Smooth muscle cell (in vitro differentiated cells): ENCODE data around the gene ULK4. TPM values are rescaled to one million over a fixed set of nuclear protein-coding genes. Genes with fewer than 3 reads are reported as not detected.

Experiments used
- DNase-seq: peaks from one replicate; lab custom pipeline; 2025; ENCODE audit not compliant: unreplicated experiment; lab: John Stamatoyannopoulos, UW
- H2AFZ ChIP-seq: fragments of 200-600 bp; sonication (generic); 2 replicates; pipeline ENCODE4 v1.6.0; 2016; ENCODE audit warnings: antibody characterized with exemption, low read depth, mild to moderate bottlenecking
- H3F3A ChIP-seq: fragments of 200-600 bp; sonication (generic); 2 replicates; pipeline ENCODE4 v1.6.0; 2017; ENCODE audit warnings: antibody characterized with exemption, low read depth
- H3K27ac ChIP-seq: fragments of 200-600 bp; sonication (generic); 2 replicates; pipeline ENCODE4 v1.5.1; 2016; ENCODE audit warnings: low read depth, mild to moderate bottlenecking
- H3K27me3 ChIP-seq: fragments of 200-600 bp; sonication (generic); 2 replicates; pipeline ENCODE4 v1.6.1; 2016; ENCODE audit warnings: low read depth, mild to moderate bottlenecking
- H3K36me3 ChIP-seq: fragments of 200-600 bp; sonication (generic); 2 replicates; pipeline ENCODE4 v1.5.1; 2016; ENCODE audit warnings: low read depth
- H3K4me1 ChIP-seq: fragments of 200-600 bp; sonication (generic); 2 replicates; pipeline ENCODE4 v1.5.1; 2016; ENCODE audit warnings: low read depth
- H3K4me2 ChIP-seq: fragments of 200-600 bp; sonication (generic); 2 replicates; pipeline ENCODE4 v1.6.0; 2016; ENCODE audit warnings: mild to moderate bottlenecking
- H3K4me3 ChIP-seq: fragments of 200-600 bp; sonication (generic); 2 replicates; pipeline ENCODE4 v1.5.1; 2016; ENCODE audit warnings: mild to moderate bottlenecking
- H3K79me2 ChIP-seq: fragments of 200-600 bp; sonication (generic); 2 replicates; pipeline ENCODE4 v1.6.0; 2016; ENCODE audit warnings: low read depth, mild to moderate bottlenecking
- H3K9ac ChIP-seq: fragments of 200-600 bp; sonication (generic); 2 replicates; pipeline ENCODE4 v1.6.0; 2016; ENCODE audit warnings: low read depth
- H3K9me3 ChIP-seq: fragments of 200-600 bp; sonication (generic); replicated peaks from 2 replicates; pipeline ENCODE4 v1.5.1; 2016; ENCODE audit warnings: low read depth
- H4K20me1 ChIP-seq: fragments of 200-600 bp; sonication (generic); 2 replicates; pipeline ENCODE4 v1.6.0; 2016; ENCODE audit warnings: low read depth
- CTCF ChIP-seq: fragments of 200-600 bp; sonication (generic); IDR thresholded peaks from 2 replicates; pipeline ENCODE4 v1.5.1; 2017; ENCODE audit warnings: borderline replicate concordance, mild to moderate bottlenecking, antibody characterized with exemption; ENCODE audit not compliant: insufficient read depth, poor library complexity, severe bottlenecking
- WGBS: methylation state at CpG from one replicate; pipeline ENCODE4 v1.1.7; 2016; ENCODE audit warnings: low lambda C conversion rate; 5-methylcytosine and 5-hydroxymethylcytosine counted together
- polyA plus RNA-seq: library from polyadenylated mRNA; unstranded; fragments of >200 nt; fragmentation: Nextera tagmentation; extraction: Ambion mirVana; gene quantifications from 2 replicates; pipeline ENCODE4 v1.2.1, GENCODE V29; 2016
- total RNA-seq: library from RNA; depleted of rRNA; stranded (reverse); fragments of >200 nt; gene quantifications from 2 replicates; pipeline ENCODE4 v1.2.3, GENCODE V29; 2014

Gene ULK4
- total and polyA plus RNA-seq, 2 experiments from 2014 or later = 4.3 to 14.2 TPM

- Histone ChIP-seq H3K9me3 (no peaks in the 10 kb centered on the region), H3K27ac (no peak overlapping the region), H4K20me1 (no peaks in the 10 kb centered on the region), H2AFZ (no peak overlapping the region), H3K9ac (no peak overlapping the region), H3K36me3 (no peaks in the 10 kb centered on the region), H3K4me1 (no peaks in the 10 kb centered on the region), H3K79me2 (no peaks in the 10 kb centered on the region), H3K27me3 (no peaks in the 10 kb centered on the region), H3F3A (no peaks in the 10 kb centered on the region), H3K4me3 (no peak overlapping the region), H3K4me2 (no peak overlapping the region)
- no peak for TF ChIP-seq CTCF
- DNase-seq = no peak
- 96% methylated on average over 4 of the region's 4 CpGs for WGBS
Observed at GRCh38 chr3:41485484-41485883, 476.4 kb downstream of the ULK4 start.

- no peaks in the 10 kb centered on the region for H3F3A ChIP-seq
- no peak overlapping the region for H2AFZ ChIP-seq
- H3K79me2 ChIP-seq = no peaks in the 10 kb centered on the region
- H3K9ac ChIP-seq = no peak overlapping the region
- H3K4me2 ChIP-seq = no peak overlapping the region
- H3K27ac ChIP-seq = no peak overlapping the region
- H3K9me3 ChIP-seq = no peaks in the 10 kb centered on the region
- TF ChIP-seq CTCF = no peak
- no peak overlapping the region for H3K4me3 ChIP-seq
- no peaks in the 10 kb centered on the region for H3K36me3 ChIP-seq
- no peaks in the 10 kb centered on the region for H3K4me1 ChIP-seq
- no peaks in the 10 kb centered on the region for H4K20me1 ChIP-seq
- DNase-seq = no peak
- WGBS = 92% methylated on average over 2 of the region's 2 CpGs
- H3K27me3 ChIP-seq = no peaks in the 10 kb centered on the region
Observed at GRCh38 chr3:41482134-41482533, 479.8 kb downstream of the ULK4 start.

- WGBS = 90% methylated on average over 1 of the region's 1 CpG
- Histone ChIP-seq H4K20me1 (no peaks in the 10 kb centered on the region), H3K4me2 (no peak overlapping the region), H3K27ac (no peak overlapping the region), H3F3A (no peaks in the 10 kb centered on the region), H3K27me3 (no peaks in the 10 kb centered on the region), H2AFZ (no peak overlapping the region), H3K4me3 (no peak overlapping the region), H3K4me1 (no peaks in the 10 kb centered on the region), H3K9me3 (peaks cover 5% of the 10 kb centered on the region), H3K9ac (no peak overlapping the region), H3K79me2 (no peaks in the 10 kb centered on the region), H3K36me3 (no peaks in the 10 kb centered on the region)
- TF ChIP-seq CTCF = no peak
- DNase-seq = no peak
Observed at GRCh38 chr3:41478278-41478677, 483.6 kb downstream of the ULK4 start.

GRCh38 chr3:41477399-41478014 is 484.4 kb downstream of the ULK4 start:
- H2AFZ ChIP-seq = no peak overlapping the region
- no peak for DNase-seq
- no peaks in the 10 kb centered on the region for H3F3A ChIP-seq
- no peaks in the 10 kb centered on the region for H3K36me3 ChIP-seq
- no peak overlapping the region for H3K27ac ChIP-seq
- peaks cover 12% of the 10 kb centered on the region for H3K9me3 ChIP-seq
- H3K4me2 ChIP-seq = no peak overlapping the region
- H4K20me1 ChIP-seq = no peaks in the 10 kb centered on the region
- no peaks in the 10 kb centered on the region for H3K79me2 ChIP-seq
- H3K4me3 ChIP-seq = no peak overlapping the region
- H3K27me3 ChIP-seq = no peaks in the 10 kb centered on the region
- no peak overlapping the region for H3K9ac ChIP-seq
- no peaks in the 10 kb centered on the region for H3K4me1 ChIP-seq
- TF ChIP-seq CTCF = no peak
- WGBS = 95% methylated on average over 2 of the region's 2 CpGs
